Duodenal mucosa (tissue), 2 donors: ENCODE results near the gene CEACAM16.
"Not testable (repeated sequence)": the region's sequence is repeated elsewhere in the genome, so short reads cannot be mapped to it uniquely, and the experiment has no call there.

Experiments
- H3K27ac ChIP-seq: one replicate; pipeline ENCODE4 v1.7.0; 2013; ENCODE audit warnings: low read depth, low read length
- H3K27me3 ChIP-seq, 2 donors: one replicate each; pipeline ENCODE4 v1.7.0; 2013; ENCODE audit warnings: low read length in 2 of 2, control low read depth in 1 of 2; ENCODE audit not compliant: insufficient read depth in 2 of 2, control insufficient read depth in 1 of 2
- H3K36me3 ChIP-seq, 2 donors: one replicate each; pipeline ENCODE4 v1.7.0; 2013; ENCODE audit warnings: low read length in 2 of 2, control low read depth in 1 of 2; ENCODE audit not compliant: insufficient read depth in 2 of 2, control insufficient read depth in 1 of 2
- H3K4me1 ChIP-seq, 2 donors: one replicate each; pipeline ENCODE4 v1.7.0; 2013; ENCODE audit warnings: low read length in 2 of 2, control low read depth in 1 of 2; ENCODE audit not compliant: insufficient read depth in 2 of 2, control insufficient read depth in 1 of 2
- H3K4me3 ChIP-seq, 2 donors: one replicate each; pipeline ENCODE4 v1.7.0; 2013; ENCODE audit warnings: low read length in 2 of 2, low read depth in 1 of 2
- H3K9ac ChIP-seq, 2 donors: one replicate each; pipeline ENCODE4 v1.7.0; 2013; ENCODE audit warnings: low read length in 2 of 2, low read depth in 1 of 2
- H3K9me3 ChIP-seq, 2 donors: one replicate each; pipeline ENCODE4 v1.7.0; 2013; ENCODE audit warnings: low read length in 2 of 2, control low read depth in 1 of 2; ENCODE audit not compliant: control insufficient read depth in 1 of 2

CEACAM16 gene

GRCh38 chr19:44714597-44715169 lies 15.7 kb downstream of the CEACAM16 start:
- Histone ChIP-seq H3K9me3 (peaks cover 6 to 10% of the 10 kb centered on the region in 2 donors), H3K27ac (no peak overlapping the region), H3K36me3 (no peaks in the 10 kb centered on the region), H3K4me3 (no peak overlapping the region), H3K9ac (no peak overlapping the region), H3K4me1 (peaks cover 12 to 14% of the 10 kb centered on the region in 2 donors), H3K27me3 (no peaks in the 10 kb centered on the region)

GRCh38 chr19:44717603-44718002 lies 18.7 kb downstream of the CEACAM16 start:
- H3K9me3 ChIP-seq = peaks cover 6 to 10% of the 10 kb centered on the region in 2 donors
- peaks cover 17 to 18% of the 10 kb centered on the region in 2 donors for H3K4me1 ChIP-seq
- no peaks in the 10 kb centered on the region for H3K27me3 ChIP-seq
- H3K9ac ChIP-seq = no peak overlapping the region
- H3K36me3 ChIP-seq = no peaks in the 10 kb centered on the region
- H3K27ac ChIP-seq = no peak overlapping the region
- no peak overlapping the region for H3K4me3 ChIP-seq

GRCh38 chr19:44718441-44719261 lies 19.7 kb downstream of the CEACAM16 start:
- H3K27ac ChIP-seq = peak overlapping the region; percentile 66
- no peaks in the 10 kb centered on the region for H3K27me3 ChIP-seq
- peaks cover 26 to 27% of the 10 kb centered on the region in 2 donors for H3K4me1 ChIP-seq
- H3K4me3 ChIP-seq = peak overlapping the region in 1 of 2 donors; percentile 32
- H3K36me3 ChIP-seq = no peaks in the 10 kb centered on the region
- H3K9ac ChIP-seq = peak overlapping the region; percentile 57
- peaks cover 6 to 10% of the 10 kb centered on the region in 2 donors for H3K9me3 ChIP-seq

GRCh38 chr19:44719262-44719701 lies 20.3 kb downstream of the CEACAM16 start:
- Histone ChIP-seq H3K9me3 (peaks cover 6 to 10% of the 10 kb centered on the region in 2 donors), H3K27ac (no peak overlapping the region), H3K27me3 (no peaks in the 10 kb centered on the region), H3K4me3 (no peak overlapping the region), H3K36me3 (no peaks in the 10 kb centered on the region), H3K9ac (peak overlapping the region in 1 of 2 donors; percentile 25), H3K4me1 (peaks cover 29 to 32% of the 10 kb centered on the region in 2 donors)

GRCh38 chr19:44720396-44720795 lies 21.4 kb downstream of the CEACAM16 start:
- H3K9me3 ChIP-seq, H3K36me3 ChIP-seq, H3K27me3 ChIP-seq, H3K4me3 ChIP-seq, H3K27ac ChIP-seq, H3K9ac ChIP-seq: not testable (repeated sequence)
- H3K4me1 ChIP-seq = peaks cover 36 to 39% of the 10 kb centered on the region in 2 donors

GRCh38 chr19:44720945-44721344 lies 22.0 kb downstream of the CEACAM16 start:
- Histone ChIP-seq H3K27me3 (no peaks in the 10 kb centered on the region), H3K36me3 (no peaks in the 10 kb centered on the region), H3K4me3 (no peak overlapping the region), H3K27ac (no peak overlapping the region), H3K4me1 (peaks cover 42 to 43% of the 10 kb centered on the region in 2 donors), H3K9me3 (peaks cover 0 to under 1% of the 10 kb centered on the region in 2 donors), H3K9ac (no peak overlapping the region)

- H3K27me3 ChIP-seq, H3K9ac ChIP-seq, H3K9me3 ChIP-seq, H3K27ac ChIP-seq, H3K36me3 ChIP-seq, H3K4me3 ChIP-seq: not testable (repeated sequence)
- peaks cover 43 to 45% of the 10 kb centered on the region in 2 donors for H3K4me1 ChIP-seq
These were observed 22.4 kb downstream of the CEACAM16 start for GRCh38 chr19:44721369-44721768.

- no peak overlapping the region for H3K4me3 ChIP-seq
- no peak overlapping the region for H3K27ac ChIP-seq
- H3K9me3 ChIP-seq = no peaks in the 10 kb centered on the region
- H3K36me3 ChIP-seq = no peaks in the 10 kb centered on the region
- H3K4me1 ChIP-seq = peaks cover 43 to 45% of the 10 kb centered on the region in 2 donors
- H3K9ac ChIP-seq = no peak overlapping the region
- no peaks in the 10 kb centered on the region for H3K27me3 ChIP-seq
These were observed 23.5 kb downstream of the CEACAM16 start for GRCh38 chr19:44722131-44723121.

GRCh38 chr19:44723299-44723951 lies 24.5 kb downstream of the CEACAM16 start:
- Histone ChIP-seq H3K4me1 (peaks cover 41 to 42% of the 10 kb centered on the region in 2 donors), H3K9me3 (no peaks in the 10 kb centered on the region), H3K27me3 (no peaks in the 10 kb centered on the region), H3K27ac (no peak overlapping the region), H3K9ac (peak overlapping the region; percentile 23 to 70), H3K4me3 (peak overlapping the region in 1 of 2 donors; percentile 33), H3K36me3 (no peaks in the 10 kb centered on the region)
